Cardiac fibroblast (primary cell): ENCODE results near the gene GPC2.

ENCODE experiments used
- DNase-seq, 2 donors: peaks; one replicate each; pipeline versions ENCODE4 v3.0.0 to v3.0.0-alpha.2; 2010; ENCODE audit warnings: low read depth in 2 of 2
- H3K4me3 ChIP-seq, 2 donors: replicated peaks in 1 of 2; 1 replicate in 1 of 2; 2 replicates in 1 of 2; pipeline ENCODE4 v1.5.1; 2011; ENCODE audit warnings: low read depth in 2 of 2, low read length in 2 of 2, mild to moderate bottlenecking in 2 of 2, moderate library complexity in 1 of 2
- TF ChIP-seq, protein P1 (sequence below): IDR thresholded peaks from one replicate; pipeline ENCODE4 v1.5.1; 2011; ENCODE audit warnings: low read depth, mild to moderate bottlenecking, low read length, inconsistent platforms

The GPC2 gene

DNA sequence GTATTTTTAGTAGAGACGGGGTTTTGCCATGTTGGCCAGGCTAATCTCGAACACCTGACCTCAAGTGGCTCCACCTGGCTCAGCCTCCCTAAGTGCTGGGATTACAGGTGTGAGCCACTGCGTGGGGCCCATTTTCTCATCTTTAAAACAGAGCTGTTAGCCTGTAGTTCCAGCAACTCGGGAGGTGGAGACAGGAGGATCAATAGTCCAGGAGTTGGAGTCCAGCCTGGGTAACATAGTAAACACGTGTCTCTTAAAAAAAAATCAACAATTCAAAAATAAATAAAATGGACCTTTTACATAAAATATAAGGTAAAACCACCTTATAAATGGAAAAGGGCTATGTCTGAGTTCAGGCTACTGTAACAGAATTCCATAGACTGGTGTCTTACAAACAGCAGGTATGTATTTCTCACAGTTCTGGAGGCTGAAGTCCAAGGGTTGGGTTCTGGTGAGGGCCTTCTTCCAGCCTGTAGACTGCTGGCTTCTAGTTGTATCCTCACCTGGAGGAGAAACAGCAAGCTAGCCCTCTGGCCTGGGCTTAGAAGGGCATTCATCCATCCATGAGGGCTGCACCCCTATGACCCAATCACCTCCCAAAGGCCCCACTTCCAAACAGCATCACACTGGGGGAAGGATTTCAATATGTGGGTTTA lies 35.6 kb upstream of the GPC2 start:
- no peak overlapping the region for H3K4me3 ChIP-seq
- TF ChIP-seq, protein P1, sequence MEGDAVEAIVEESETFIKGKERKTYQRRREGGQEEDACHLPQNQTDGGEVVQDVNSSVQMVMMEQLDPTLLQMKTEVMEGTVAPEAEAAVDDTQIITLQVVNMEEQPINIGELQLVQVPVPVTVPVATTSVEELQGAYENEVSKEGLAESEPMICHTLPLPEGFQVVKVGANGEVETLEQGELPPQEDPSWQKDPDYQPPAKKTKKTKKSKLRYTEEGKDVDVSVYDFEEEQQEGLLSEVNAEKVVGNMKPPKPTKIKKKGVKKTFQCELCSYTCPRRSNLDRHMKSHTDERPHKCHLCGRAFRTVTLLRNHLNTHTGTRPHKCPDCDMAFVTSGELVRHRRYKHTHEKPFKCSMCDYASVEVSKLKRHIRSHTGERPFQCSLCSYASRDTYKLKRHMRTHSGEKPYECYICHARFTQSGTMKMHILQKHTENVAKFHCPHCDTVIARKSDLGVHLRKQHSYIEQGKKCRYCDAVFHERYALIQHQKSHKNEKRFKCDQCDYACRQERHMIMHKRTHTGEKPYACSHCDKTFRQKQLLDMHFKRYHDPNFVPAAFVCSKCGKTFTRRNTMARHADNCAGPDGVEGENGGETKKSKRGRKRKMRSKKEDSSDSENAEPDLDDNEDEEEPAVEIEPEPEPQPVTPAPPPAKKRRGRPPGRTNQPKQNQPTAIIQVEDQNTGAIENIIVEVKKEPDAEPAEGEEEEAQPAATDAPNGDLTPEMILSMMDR: no peak
- DNase-seq: no peak

DNA sequence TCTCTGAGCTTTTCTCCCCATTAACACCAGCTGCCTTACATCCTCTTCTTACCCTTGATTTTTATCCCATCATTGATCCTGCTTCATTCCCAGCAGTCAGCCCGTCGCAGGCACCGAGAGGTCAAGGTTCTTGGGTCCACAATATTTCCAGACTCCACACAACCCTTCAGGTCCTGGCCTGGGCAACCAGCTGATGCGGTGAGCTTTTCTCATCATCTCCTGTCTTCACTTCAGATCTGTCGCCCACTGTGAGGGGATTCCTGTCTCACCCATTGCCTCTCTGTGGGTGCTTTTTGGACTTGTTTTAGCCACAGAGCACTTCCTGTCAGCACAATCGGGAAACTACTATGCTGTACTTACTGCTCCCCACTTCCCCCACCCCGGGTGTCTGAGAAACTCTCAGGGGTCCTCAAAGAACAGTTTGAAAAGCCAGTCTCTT lies 34.2 kb upstream of the GPC2 start:
- TF ChIP-seq, protein P1: no peak
- H3K4me3 ChIP-seq: no peak overlapping the region
- no peak for DNase-seq

DNA sequence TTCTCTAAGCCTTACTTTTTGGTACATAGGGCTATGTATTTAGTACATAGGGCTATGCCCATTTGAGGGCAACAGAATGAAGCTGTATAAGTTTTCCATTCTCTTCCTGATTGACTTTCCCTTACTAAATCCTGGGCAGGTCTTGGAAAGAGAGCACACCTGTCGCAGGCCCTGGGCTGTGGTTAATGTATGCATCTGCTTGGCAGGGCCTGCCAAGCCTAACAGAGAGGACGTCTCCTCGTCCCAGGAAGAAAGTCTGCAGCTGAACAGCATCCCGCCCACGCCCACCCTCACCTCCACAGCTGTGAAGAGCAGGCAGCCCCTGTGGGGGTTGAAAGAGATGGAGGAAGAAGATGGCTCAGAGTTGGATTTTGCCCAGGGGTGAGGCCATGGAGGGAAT lies 33.6 kb upstream of the GPC2 start:
- TF ChIP-seq, protein P1: no peak
- H3K4me3 ChIP-seq: no peak overlapping the region
- DNase-seq: no peak

DNA sequence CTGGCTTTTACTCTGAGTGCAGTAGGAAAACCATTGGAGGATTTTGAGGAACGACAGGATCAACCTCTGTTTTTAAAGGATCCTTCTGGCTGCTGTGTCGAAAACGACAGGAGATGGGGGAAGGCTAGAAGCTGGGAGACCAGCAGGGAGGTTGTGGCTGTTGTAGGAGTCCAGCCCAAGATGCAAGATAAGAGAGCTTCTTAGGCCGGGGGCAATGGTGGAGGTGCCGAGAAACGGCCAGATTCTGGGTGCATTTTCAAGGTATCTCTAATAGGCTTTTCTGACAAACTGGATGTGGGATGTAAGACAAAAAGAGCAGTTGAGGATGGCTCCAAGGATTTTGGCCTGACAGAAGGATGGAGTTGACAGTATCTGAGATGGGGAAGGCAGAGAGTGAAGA lies 32.3 kb upstream of the GPC2 start:
- DNase-seq: no peak
- TF ChIP-seq, protein P1: no peak

DNA sequence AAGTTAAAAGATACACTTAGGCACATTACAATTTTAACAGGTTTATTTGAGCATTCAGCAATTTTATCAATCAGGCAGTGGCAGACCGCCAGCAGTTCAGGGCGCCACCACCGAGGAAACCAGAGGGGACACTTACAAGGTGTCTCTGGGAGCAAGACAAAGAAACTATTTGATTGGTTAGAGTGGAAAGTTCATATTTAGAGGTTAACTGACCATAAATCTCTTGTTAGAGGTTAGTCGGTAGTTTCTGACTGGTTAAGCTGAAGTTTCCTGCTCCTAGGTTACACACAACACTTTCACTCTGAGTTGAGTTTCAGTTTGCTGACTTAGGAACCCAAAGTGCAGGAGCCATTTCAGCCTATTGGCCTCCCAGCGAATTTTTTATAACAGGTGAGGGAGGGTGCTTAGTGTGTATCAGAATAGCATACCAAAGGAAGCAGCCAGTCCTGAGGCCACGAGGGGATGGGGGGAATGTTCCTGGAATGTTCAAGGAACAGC lies 31.8 kb upstream of the GPC2 start:
- TF ChIP-seq, protein P1: no peak
- H3K4me3 ChIP-seq: no peak overlapping the region
- no peak for DNase-seq

More for the DNA sequence above, 32.3 kb upstream of the GPC2 start:
- no peak overlapping the region for H3K4me3 ChIP-seq

DNA sequence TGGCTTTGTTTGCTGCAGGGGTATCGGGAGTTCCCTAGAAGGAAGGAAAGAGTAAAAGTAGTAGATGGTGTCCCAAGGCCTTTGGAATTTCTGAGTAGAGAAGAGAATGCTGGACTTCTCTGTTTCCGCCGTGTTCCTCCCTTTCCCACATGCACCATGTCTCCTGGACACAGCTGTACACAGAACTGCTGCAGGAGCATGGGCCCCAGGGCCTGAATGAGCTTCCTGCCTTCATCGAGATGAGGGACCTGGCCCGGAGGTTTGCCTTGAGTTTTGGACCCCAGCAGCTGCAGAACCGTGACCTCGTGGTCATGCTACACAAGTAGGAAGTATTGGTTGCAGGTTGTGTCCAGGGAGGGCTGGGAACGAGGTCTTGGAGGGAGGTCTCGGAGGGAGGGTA lies 27.3 kb upstream of the GPC2 start:
- TF ChIP-seq, protein P1: no peak
- DNase-seq: no peak
- no peak overlapping the region for H3K4me3 ChIP-seq

DNA sequence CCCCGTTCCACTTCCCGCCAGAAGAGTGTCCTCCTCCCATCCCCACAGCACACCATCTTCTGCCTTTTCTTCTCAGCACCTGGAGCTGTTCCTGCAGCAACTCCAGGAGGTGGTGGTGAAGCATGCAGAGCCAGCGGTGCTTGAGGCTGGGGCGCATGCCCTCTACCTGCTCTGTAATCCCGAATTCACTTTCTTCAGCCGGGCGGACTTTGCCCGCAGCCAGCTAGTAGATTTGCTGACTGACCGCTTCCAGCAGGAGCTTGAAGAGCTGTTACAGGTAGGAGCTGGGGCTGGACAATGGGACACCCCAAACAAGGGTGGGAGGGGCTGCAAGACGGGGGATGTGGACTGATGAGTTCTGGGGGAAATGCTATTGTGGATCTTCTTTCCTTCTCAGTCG lies 23.5 kb upstream of the GPC2 start:
- no peak for DNase-seq
- TF ChIP-seq, protein P1: no peak

More for the DNA sequence above, 23.5 kb upstream of the GPC2 start:
- H3K4me3 ChIP-seq: no peak overlapping the region
